Measurements from ENCODE around the gene RIN2.

RIN2 gene

DNA sequence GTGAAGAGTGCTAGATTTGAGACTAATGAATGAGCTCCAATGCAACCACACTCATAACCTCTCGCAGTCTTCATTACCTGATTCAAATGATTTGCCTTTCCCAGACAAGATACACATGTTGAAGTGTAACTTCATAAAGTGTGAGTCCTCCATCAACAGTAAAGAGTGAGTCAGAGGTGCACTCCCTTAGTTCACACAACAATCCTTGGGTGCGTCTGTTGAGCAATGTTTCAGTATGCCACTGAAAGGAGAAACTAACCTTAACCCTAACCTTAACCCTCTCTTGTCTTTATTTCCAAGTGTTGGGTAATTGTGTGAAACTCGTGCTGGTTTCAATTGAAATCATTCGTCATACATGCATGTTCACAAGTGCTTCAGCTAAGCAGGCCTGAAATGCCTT is 21.0 kb upstream of the RIN2 start:
- Histone ChIP-seq H3K9me3 (ENCODE audit: control insufficient read depth, low read length) (no peaks in the 10 kb centered on the region), H3K9ac (no peak overlapping the region), H3K27me3 (ENCODE audit: control insufficient read depth, insufficient read depth, low read length) (no peaks in the 10 kb centered on the region), H3K4me2 (ENCODE audit: low read length) (no peak overlapping the region), H3K4me3 (ENCODE audit: low read depth, low read length) (no peak overlapping the region), H3K36me3 (ENCODE audit: control insufficient read depth, insufficient read depth, low read length) (no peaks in the 10 kb centered on the region), H3K4me1 (no peaks in the 10 kb centered on the region), H3K27ac (no peak overlapping the region), H3K79me2 (no peaks in the 10 kb centered on the region), H2AFZ (no peak overlapping the region)
- TF ChIP-seq, protein P1, sequence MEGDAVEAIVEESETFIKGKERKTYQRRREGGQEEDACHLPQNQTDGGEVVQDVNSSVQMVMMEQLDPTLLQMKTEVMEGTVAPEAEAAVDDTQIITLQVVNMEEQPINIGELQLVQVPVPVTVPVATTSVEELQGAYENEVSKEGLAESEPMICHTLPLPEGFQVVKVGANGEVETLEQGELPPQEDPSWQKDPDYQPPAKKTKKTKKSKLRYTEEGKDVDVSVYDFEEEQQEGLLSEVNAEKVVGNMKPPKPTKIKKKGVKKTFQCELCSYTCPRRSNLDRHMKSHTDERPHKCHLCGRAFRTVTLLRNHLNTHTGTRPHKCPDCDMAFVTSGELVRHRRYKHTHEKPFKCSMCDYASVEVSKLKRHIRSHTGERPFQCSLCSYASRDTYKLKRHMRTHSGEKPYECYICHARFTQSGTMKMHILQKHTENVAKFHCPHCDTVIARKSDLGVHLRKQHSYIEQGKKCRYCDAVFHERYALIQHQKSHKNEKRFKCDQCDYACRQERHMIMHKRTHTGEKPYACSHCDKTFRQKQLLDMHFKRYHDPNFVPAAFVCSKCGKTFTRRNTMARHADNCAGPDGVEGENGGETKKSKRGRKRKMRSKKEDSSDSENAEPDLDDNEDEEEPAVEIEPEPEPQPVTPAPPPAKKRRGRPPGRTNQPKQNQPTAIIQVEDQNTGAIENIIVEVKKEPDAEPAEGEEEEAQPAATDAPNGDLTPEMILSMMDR (IDR thresholded peaks at IDR 0.05) = no peak

DNA sequence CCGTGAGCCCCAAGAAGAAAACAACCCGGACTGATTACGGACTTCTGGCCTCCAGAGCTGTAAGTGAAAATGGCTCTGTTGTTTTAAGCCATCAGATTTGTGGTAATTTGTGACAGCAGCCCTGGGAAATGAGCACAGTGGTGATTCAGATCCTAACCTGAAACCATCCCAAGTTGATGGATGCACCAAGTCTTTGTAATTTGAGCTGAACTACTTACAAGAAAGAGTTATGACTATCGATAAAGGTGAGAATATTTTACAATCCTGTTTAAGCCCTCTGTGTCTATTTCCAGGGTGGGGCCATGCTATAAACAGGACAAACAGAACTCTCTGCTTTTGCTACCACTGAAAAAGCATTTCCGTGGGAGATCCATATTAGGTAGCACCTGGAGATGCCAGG is 19.1 kb upstream of the RIN2 start:
- no peak overlapping the region for H3K4me2 ChIP-seq (ENCODE audit: low read length)
- H3K4me1 ChIP-seq = no peaks in the 10 kb centered on the region
- H2AFZ ChIP-seq = no peak overlapping the region
- H3K27ac ChIP-seq = no peak overlapping the region
- no peak overlapping the region for H3K9ac ChIP-seq
- H3K9me3 ChIP-seq (ENCODE audit: control insufficient read depth, low read length) = no peaks in the 10 kb centered on the region
- H3K4me3 ChIP-seq (ENCODE audit: low read depth, low read length) = no peak overlapping the region
- TF ChIP-seq, protein P1 (IDR thresholded peaks at IDR 0.05) = no peak
- no peaks in the 10 kb centered on the region for H3K36me3 ChIP-seq (ENCODE audit: control insufficient read depth, insufficient read depth, low read length)
- H3K27me3 ChIP-seq (ENCODE audit: control insufficient read depth, insufficient read depth, low read length) = no peaks in the 10 kb centered on the region
- H3K79me2 ChIP-seq = no peaks in the 10 kb centered on the region

DNA sequence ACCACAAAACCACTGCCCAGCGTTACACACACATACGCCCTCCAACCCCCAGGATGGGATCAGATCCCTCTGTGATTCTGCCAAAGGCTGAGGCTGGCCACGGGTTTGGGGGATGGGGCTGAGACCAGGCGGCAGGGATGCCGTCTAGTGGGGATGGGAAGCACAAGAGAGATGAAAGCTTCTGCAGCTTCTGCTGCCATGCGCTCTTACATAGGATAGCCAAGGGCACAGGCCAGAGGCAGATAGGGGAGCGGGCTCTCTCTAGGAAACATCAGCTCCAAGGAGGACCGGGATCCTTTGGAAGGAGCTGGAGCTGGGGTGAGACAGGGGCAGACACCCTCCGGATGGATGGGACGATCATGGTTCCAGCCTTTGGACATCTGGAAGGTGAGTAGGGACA is 18.7 kb upstream of the RIN2 start:
- H2AFZ ChIP-seq = no peak overlapping the region
- no peak overlapping the region for H3K9ac ChIP-seq

DNA sequence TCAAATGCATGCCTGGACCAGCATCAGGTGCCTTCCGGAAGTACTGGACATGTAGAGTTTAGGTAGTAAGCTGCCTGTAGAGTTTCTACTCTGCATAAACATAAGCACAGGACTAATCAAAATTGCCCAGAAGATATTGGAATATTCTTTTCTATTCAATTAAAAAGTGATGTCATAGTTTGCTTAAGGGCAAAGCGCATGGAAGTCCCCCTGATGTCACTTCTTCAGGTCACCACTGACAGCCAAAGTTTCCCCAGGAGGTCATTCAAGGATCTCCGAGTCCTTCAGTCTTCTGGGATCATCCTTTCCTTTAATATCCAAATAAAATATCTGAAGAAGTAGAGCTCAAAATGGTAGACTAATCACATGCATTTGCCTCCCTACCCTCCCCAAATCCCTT is 17.5 kb upstream of the RIN2 start:
- TF ChIP-seq, protein P1 (IDR thresholded peaks at IDR 0.05) = no peak

More for the DNA sequence above, 18.7 kb upstream of the RIN2 start:
- H3K4me3 ChIP-seq (ENCODE audit: low read depth, low read length) = no peak overlapping the region
- no peaks in the 10 kb centered on the region for H3K36me3 ChIP-seq (ENCODE audit: control insufficient read depth, insufficient read depth, low read length)
- no peaks in the 10 kb centered on the region for H3K27me3 ChIP-seq (ENCODE audit: control insufficient read depth, insufficient read depth, low read length)
- H3K4me2 ChIP-seq (ENCODE audit: low read length) = no peak overlapping the region
- TF ChIP-seq, protein P1 (IDR thresholded peaks at IDR 0.05) = no peak
- no peaks in the 10 kb centered on the region for H3K79me2 ChIP-seq
- no peak overlapping the region for H3K27ac ChIP-seq
- no peaks in the 10 kb centered on the region for H3K4me1 ChIP-seq
- H3K9me3 ChIP-seq (ENCODE audit: control insufficient read depth, low read length) = no peaks in the 10 kb centered on the region

DNA sequence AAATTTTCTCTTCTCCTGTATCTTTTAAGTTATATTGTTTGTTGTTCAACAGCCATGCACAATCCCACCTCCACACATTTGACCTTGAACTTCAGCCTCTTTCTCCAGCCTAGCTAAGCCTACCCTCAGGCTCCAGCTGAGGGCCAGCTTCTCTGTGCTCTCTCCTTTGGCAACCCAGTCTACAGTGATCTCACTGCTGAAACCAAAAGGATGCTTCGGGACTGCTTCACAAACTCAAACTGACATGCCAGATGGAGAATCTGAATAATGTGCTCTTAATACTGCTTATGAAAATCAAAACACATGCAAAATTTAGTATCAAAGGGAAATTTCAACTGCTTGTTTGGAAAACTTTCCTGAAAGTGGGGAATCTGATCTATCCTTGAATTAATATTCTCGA is 16.1 kb upstream of the RIN2 start:
- H3K27me3 ChIP-seq (ENCODE audit: control insufficient read depth, insufficient read depth, low read length) = no peaks in the 10 kb centered on the region
- H3K9ac ChIP-seq = no peak overlapping the region
- H2AFZ ChIP-seq = no peak overlapping the region
- H3K4me1 ChIP-seq = no peaks in the 10 kb centered on the region
- H3K36me3 ChIP-seq (ENCODE audit: control insufficient read depth, insufficient read depth, low read length) = no peaks in the 10 kb centered on the region
- no peaks in the 10 kb centered on the region for H3K79me2 ChIP-seq
- TF ChIP-seq, protein P1 (IDR thresholded peaks at IDR 0.05) = no peak
- H3K27ac ChIP-seq = no peak overlapping the region
- H3K4me3 ChIP-seq (ENCODE audit: low read depth, low read length) = no peak overlapping the region
- no peaks in the 10 kb centered on the region for H3K9me3 ChIP-seq (ENCODE audit: control insufficient read depth, low read length)
- H3K4me2 ChIP-seq (ENCODE audit: low read length) = no peak overlapping the region

More for the DNA sequence above, 17.5 kb upstream of the RIN2 start:
- Histone ChIP-seq H3K27me3 (ENCODE audit: control insufficient read depth, insufficient read depth, low read length) (no peaks in the 10 kb centered on the region), H3K9ac (no peak overlapping the region), H3K4me2 (ENCODE audit: low read length) (no peak overlapping the region), H3K27ac (no peak overlapping the region), H3K36me3 (ENCODE audit: control insufficient read depth, insufficient read depth, low read length) (no peaks in the 10 kb centered on the region), H2AFZ (no peak overlapping the region), H3K79me2 (no peaks in the 10 kb centered on the region), H3K4me1 (no peaks in the 10 kb centered on the region), H3K4me3 (ENCODE audit: low read depth, low read length) (no peak overlapping the region), H3K9me3 (ENCODE audit: control insufficient read depth, low read length) (no peaks in the 10 kb centered on the region)
